Activated CD4-positive, alpha-beta memory T cell treated with anti-CD3 and anti-CD28 coated beads, Interleukin-2, amount 10 ng/mL, durations not matched to agents 7 days and 5 days (primary cell): ENCODE data around the gene TRPV5. TPM values are rescaled to one million over a fixed set of nuclear protein-coding genes. Genes with fewer than 3 reads are reported as not detected.

Experiments
- CTCF ChIA-PET: fragments of 350-600 bp; sonication (Branson Sonifier 250); formaldehyde crosslinking; loops from one replicate; lab custom pipeline; 2021; ENCODE audit warnings: antibody characterized with exemption, inconsistent platforms; lab: Charles Lee
- POLR2A ChIA-PET: fragments of 350-600 bp; sonication (Branson Sonifier 250); formaldehyde crosslinking; loops from one replicate; lab custom pipeline; 2021; ENCODE audit warnings: antibody characterized with exemption; lab: Charles Lee
- DNase-seq: peaks from one replicate; pipeline ENCODE4 v3.0.0-alpha.2; 2020
- H3K27ac Mint-ChIP-seq: one replicate; pipeline ENCODE4 v1.8.0; 2021; ENCODE audit warnings: mild to moderate bottlenecking, mixed read lengths
- H3K27me3 Mint-ChIP-seq: one replicate; pipeline ENCODE4 v1.8.0; 2021; ENCODE audit warnings: mixed read lengths
- H3K36me3 Mint-ChIP-seq: one replicate; pipeline ENCODE4 v1.8.0; 2021; ENCODE audit warnings: low read depth, mixed read lengths
- H3K4me1 Mint-ChIP-seq: one replicate; pipeline ENCODE4 v1.8.0; 2021; ENCODE audit warnings: mixed read lengths
- H3K4me3 Mint-ChIP-seq: one replicate; pipeline ENCODE4 v1.8.0; 2021; ENCODE audit warnings: mild to moderate bottlenecking, mixed read lengths
- H3K9me3 Mint-ChIP-seq: one replicate; pipeline ENCODE4 v1.8.0; 2021; ENCODE audit warnings: mixed read lengths
- total RNA-seq, 2 experiments: library from RNA; stranded (reverse); gene quantifications; one replicate each; pipeline ENCODE4 v1.2.3, GENCODE V29; 2021

The TRPV5 gene
- total RNA-seq, 2 experiments from 2014 or later, result not detected

DNA sequence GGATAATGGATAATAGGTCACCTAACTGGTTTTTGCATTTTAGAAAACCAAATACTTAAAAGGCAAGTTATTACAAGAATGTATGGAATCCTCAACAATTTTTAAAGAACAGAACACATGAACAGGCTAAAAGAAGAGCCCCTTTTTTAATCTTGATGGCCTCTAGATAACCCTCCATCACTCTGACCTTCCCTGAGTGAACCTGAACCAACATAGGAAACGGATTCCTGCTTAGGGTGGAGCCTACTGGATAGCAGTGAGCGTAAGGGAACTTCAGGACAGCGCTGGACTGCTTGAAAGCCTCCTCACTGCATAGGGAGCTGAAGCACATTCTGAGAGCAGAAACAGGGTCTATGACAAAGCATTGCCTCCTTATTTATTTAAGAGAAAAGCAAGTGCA is 20.5 kb downstream of the TRPV5 start:
- Mint-ChIP-seq H3K4me3 (no peak overlapping the region), H3K27ac (no peak overlapping the region), H3K9me3 (no peaks in the 10 kb centered on the region), H3K36me3 (no peaks in the 10 kb centered on the region), H3K27me3 (peaks cover 31% of the 10 kb centered on the region), H3K4me1 (no peaks in the 10 kb centered on the region)
- CTCF ChIA-PET, result no interaction called here
- DNase-seq, result no peak
- POLR2A ChIA-PET, result no interaction called here

GRCh38 chr7:142910481-142910880 is 23.1 kb downstream of the TRPV5 start:
- Mint-ChIP-seq H3K36me3 (no peaks in the 10 kb centered on the region), H3K27ac (no peak overlapping the region), H3K27me3 (peaks cover 37% of the 10 kb centered on the region), H3K4me1 (no peaks in the 10 kb centered on the region), H3K4me3 (no peak overlapping the region), H3K9me3 (no peaks in the 10 kb centered on the region)
- CTCF ChIA-PET, result interaction anchor here (1.3 to 1.6 kb wide), 3 partner anchors 30 to 92 kb away, joined by 3 read pairs; no protein-coding TSS in a partner anchor
- no peak for DNase-seq
- POLR2A ChIA-PET, result no interaction called here

DNA sequence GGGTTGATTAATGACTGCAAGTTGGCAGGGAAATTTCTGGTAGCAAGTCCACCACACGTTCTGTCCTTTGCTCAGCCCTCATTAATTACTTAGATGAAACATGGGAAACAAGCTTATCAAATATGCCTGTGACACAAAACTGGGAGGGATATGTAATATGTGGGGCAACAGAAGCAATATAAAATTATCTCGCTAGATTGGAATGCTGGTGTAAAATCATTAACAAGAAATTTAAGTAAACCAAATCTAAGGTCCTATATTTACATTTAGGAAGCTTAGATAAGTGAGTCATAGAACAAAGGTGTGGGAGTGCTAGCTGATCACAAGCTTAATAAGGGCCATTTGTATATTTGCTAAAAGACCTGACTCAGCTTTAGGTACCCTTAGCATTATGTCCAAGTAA is 23.5 kb downstream of the TRPV5 start:
- Mint-ChIP-seq H3K4me1 (no peaks in the 10 kb centered on the region), H3K36me3 (no peaks in the 10 kb centered on the region), H3K27me3 (peaks cover 37% of the 10 kb centered on the region), H3K27ac (no peak overlapping the region), H3K9me3 (no peaks in the 10 kb centered on the region), H3K4me3 (no peak overlapping the region)
- ChIA-PET CTCF (interaction anchor here (1.3 to 1.6 kb wide), 2 partner anchors 30 to 88 kb away, joined by 3 read pairs; no protein-coding TSS in a partner anchor), POLR2A (no interaction called here)
- DNase-seq, result no peak

DNA sequence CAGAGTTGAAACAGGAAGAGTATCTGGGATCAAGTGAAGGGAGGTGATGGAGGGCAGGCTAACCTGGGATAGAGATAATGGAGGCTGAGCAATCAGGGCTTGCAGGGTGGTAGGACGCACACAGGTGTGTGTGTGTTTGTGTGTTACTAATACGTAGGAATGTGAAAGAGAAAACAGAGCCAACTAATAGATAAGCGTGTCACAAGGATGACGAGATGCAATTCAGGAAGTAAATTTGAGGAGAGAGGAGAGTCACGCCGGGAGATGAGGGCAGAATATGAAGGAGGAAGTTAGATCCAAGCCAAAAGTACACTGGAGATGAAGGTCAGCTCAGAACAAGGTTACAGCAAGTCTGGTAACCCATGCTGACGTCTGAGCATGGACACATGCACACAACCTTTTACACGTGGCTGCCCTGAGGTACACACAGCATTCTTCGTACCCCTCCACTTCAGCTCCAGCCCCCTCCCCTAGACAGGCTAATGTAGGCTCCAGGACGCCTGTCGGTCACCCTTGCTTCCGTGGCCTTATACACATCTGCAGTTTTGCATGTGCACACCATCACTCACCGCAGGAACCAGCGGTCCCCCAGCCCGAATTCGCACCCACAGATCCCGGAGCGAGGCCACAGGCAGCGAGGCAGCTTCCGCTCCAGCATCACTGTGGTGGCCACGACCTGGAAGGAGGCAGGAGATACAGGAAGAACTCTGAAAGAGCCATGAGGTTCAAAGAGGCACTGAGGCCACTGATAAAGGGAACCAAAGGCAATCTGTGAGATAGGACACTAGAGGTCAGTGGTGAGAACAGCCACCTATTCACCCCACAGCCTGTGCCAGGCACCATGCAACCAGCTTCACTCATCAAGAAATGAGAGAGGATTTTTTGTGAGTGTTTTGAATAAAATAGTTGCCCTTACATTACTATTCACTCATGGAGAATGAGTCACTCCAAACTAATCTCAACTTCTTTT is 24.3 kb downstream of the TRPV5 start:
- DNase-seq, result no peak
- no peak overlapping the region for H3K27ac Mint-ChIP-seq
- no peaks in the 10 kb centered on the region for H3K9me3 Mint-ChIP-seq
- no peaks in the 10 kb centered on the region for H3K36me3 Mint-ChIP-seq
- H3K4me3 Mint-ChIP-seq, result no peak overlapping the region
- CTCF ChIA-PET, result interaction anchor here (1.3 to 1.6 kb wide), 2 partner anchors 29 to 89 kb away, joined by 3 read pairs; no protein-coding TSS in a partner anchor
- POLR2A ChIA-PET, result no interaction called here
- peaks cover 33% of the 10 kb centered on the region for H3K27me3 Mint-ChIP-seq
- H3K4me1 Mint-ChIP-seq, result no peaks in the 10 kb centered on the region

DNA sequence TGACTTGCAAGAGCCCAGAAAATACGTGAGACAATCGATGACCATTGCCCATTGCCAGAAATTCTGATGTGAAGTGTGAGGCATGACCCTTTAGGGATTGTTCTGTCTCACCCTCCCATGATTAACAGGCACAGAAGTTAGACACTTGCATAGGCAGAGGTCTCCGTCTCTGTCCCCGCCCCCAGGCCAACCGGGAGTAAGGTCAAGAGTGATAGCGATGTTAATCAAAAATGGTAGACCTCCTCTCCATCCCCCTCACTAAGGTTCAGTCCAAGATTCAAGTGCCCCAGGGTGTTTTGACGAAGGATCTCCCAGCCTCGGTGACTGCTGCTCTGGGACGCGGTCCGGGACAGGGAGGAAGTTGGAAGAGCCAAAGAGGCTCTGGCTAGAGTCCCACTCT is 25.3 kb downstream of the TRPV5 start:
- Mint-ChIP-seq H3K4me1 (no peaks in the 10 kb centered on the region), H3K36me3 (no peaks in the 10 kb centered on the region), H3K27me3 (peaks cover 28% of the 10 kb centered on the region), H3K27ac (no peak overlapping the region), H3K9me3 (no peaks in the 10 kb centered on the region), H3K4me3 (no peak overlapping the region)
- ChIA-PET CTCF (no interaction called here), POLR2A (no interaction called here)
- no peak for DNase-seq

- ChIA-PET CTCF (no interaction called here), POLR2A (no interaction called here)
- Mint-ChIP-seq H3K4me1 (no peaks in the 10 kb centered on the region), H3K27me3 (peaks cover 30% of the 10 kb centered on the region), H3K4me3 (no peak overlapping the region), H3K27ac (no peak overlapping the region), H3K36me3 (no peaks in the 10 kb centered on the region), H3K9me3 (no peaks in the 10 kb centered on the region)
- no peak for DNase-seq
Observed at GRCh38 chr7:142906643-142907042, 26.9 kb downstream of the TRPV5 start.

DNA sequence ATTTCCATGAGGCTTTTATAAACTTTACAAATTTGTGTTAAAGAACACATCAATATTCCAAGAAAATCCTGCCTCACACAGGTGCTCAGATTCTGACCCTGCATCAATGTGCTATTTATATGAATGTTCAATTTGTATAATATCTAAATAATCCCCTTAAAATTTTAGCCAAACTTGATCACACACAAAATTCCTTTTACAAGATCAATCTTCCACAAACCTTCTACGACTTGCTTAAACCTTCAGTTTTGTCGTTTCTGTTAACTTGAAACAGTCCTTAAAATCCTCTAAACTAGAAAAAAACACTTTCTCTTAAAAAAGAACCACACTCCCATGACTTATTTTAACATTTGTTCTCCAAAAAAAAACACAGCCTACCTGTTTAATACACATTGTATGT is 27.8 kb downstream of the TRPV5 start:
- ChIA-PET POLR2A (no interaction called here), CTCF (no interaction called here)
- no peak for DNase-seq
- H3K36me3 Mint-ChIP-seq, result no peaks in the 10 kb centered on the region
- H3K9me3 Mint-ChIP-seq, result no peaks in the 10 kb centered on the region
- no peak overlapping the region for H3K27ac Mint-ChIP-seq
- peaks cover 30% of the 10 kb centered on the region for H3K27me3 Mint-ChIP-seq
- no peak overlapping the region for H3K4me3 Mint-ChIP-seq
- H3K4me1 Mint-ChIP-seq, result no peaks in the 10 kb centered on the region

- Mint-ChIP-seq H3K9me3 (no peaks in the 10 kb centered on the region), H3K4me3 (no peak overlapping the region), H3K27me3 (peaks cover 27% of the 10 kb centered on the region), H3K27ac (no peak overlapping the region), H3K4me1 (no peaks in the 10 kb centered on the region), H3K36me3 (no peaks in the 10 kb centered on the region)
- CTCF ChIA-PET, result no interaction called here
- POLR2A ChIA-PET, result no interaction called here
- DNase-seq, result no peak
Observed at GRCh38 chr7:142904128-142904527, 29.4 kb downstream of the TRPV5 start.

- no peaks in the 10 kb centered on the region for H3K9me3 Mint-ChIP-seq
- no peak overlapping the region for H3K4me3 Mint-ChIP-seq
- H3K27me3 Mint-ChIP-seq, result peaks cover 20% of the 10 kb centered on the region
- H3K4me1 Mint-ChIP-seq, result no peaks in the 10 kb centered on the region
- H3K36me3 Mint-ChIP-seq, result no peaks in the 10 kb centered on the region
- no peak for DNase-seq
- ChIA-PET POLR2A (no interaction called here), CTCF (interaction anchor here (0.7 to 0.9 kb wide), 2 partner anchors 21 to 774 kb away, joined by 3 read pairs; no protein-coding TSS in a partner anchor)
- no peak overlapping the region for H3K27ac Mint-ChIP-seq
Observed at GRCh38 chr7:142901426-142902259, 31.9 kb downstream of the TRPV5 start.

GRCh38 chr7:142899661-142900060 is 33.9 kb downstream of the TRPV5 start:
- Mint-ChIP-seq H3K27ac (no peak overlapping the region), H3K27me3 (peaks cover 24% of the 10 kb centered on the region), H3K36me3 (no peaks in the 10 kb centered on the region), H3K4me1 (no peaks in the 10 kb centered on the region), H3K9me3 (no peaks in the 10 kb centered on the region), H3K4me3 (no peak overlapping the region)
- POLR2A ChIA-PET, result no interaction called here
- no peak for DNase-seq
- CTCF ChIA-PET, result no interaction called here

GRCh38 chr7:142898377-142899170 is 35.0 kb downstream of the TRPV5 start:
- ChIA-PET CTCF (interaction anchor here (1.0 kb wide), 1 partner anchor 87 kb away, joined by 3 read pairs; no protein-coding TSS in a partner anchor), POLR2A (no interaction called here)

DNA sequence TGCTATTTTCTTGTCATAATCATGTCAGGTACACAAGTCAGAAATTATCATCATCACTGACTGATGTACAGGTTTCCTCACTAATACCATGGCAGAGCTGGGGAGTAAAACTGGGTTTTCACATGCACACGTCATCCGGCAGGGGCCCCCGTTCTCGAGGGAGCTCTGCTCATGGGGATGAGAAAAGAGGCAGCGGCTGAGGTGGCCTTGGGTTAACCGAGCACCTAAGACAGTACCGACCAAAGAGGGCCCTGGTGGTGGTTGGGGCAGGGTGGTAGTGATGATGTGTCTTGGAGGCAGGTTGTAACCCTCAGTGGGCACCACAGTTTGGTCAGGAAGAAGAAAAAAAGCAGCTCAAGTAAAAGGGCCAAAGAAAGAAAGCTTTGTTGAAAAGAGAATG is 35.9 kb downstream of the TRPV5 start:
- ChIA-PET CTCF (interaction anchor here (1.0 kb wide), 1 partner anchor 86 kb away, joined by 3 read pairs; no protein-coding TSS in a partner anchor), POLR2A (no interaction called here)
- Mint-ChIP-seq H3K36me3 (no peaks in the 10 kb centered on the region), H3K9me3 (no peaks in the 10 kb centered on the region), H3K4me3 (no peak overlapping the region), H3K27ac (no peak overlapping the region), H3K4me1 (no peaks in the 10 kb centered on the region), H3K27me3 (peaks cover 21% of the 10 kb centered on the region)
- DNase-seq, result no peak

More at GRCh38 chr7:142898377-142899170, 35.0 kb downstream of the TRPV5 start:
- Mint-ChIP-seq H3K4me3 (no peak overlapping the region), H3K36me3 (no peaks in the 10 kb centered on the region), H3K4me1 (no peaks in the 10 kb centered on the region), H3K9me3 (no peaks in the 10 kb centered on the region), H3K27me3 (peaks cover 24% of the 10 kb centered on the region), H3K27ac (no peak overlapping the region)
- DNase-seq, result no peak
